HG03139 (cell line): ENCODE measurements around the gene ERMAP.
"Not testable (repeated sequence)": the region's sequence is repeated elsewhere in the genome, so short reads cannot be mapped to it uniquely, and the experiment has no call there.

Source experiments
- ATAC-seq: cut with Tn5 transposase; IDR thresholded peaks from one replicate; pipeline ENCODE4 v1.9.1; 2021; ENCODE audit not compliant: unreplicated experiment

Gene ERMAP

DNA sequence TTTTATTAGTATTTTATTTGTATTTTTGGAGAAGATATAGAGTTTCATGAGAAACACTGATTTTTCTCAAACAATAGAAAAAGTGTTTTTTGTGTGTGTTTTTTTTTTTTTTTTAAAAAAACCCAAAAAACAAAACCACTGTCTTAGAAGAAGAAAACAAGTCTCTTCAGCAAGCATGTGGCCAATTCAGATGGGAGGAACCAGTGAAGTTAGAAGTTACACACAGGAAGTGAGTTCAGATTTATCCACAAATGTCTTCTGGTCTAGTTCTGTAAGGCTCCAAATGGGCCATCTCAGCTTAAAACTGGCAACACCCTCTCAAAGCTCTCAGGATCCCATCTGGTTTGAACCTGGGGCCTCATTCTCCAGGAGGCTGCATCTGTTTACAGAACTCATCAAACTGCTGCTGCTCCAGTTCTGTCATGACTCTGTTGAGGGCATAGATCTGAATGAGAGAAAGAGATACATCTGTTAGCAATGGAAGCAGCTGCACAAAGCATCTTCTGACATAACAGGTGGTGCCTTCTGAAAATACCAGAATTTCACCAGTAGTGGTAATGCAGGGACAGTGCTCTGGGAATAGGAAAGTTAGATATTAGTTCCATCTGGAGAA is 9.8 kb upstream of the ERMAP start:
- no peak for ATAC-seq

DNA sequence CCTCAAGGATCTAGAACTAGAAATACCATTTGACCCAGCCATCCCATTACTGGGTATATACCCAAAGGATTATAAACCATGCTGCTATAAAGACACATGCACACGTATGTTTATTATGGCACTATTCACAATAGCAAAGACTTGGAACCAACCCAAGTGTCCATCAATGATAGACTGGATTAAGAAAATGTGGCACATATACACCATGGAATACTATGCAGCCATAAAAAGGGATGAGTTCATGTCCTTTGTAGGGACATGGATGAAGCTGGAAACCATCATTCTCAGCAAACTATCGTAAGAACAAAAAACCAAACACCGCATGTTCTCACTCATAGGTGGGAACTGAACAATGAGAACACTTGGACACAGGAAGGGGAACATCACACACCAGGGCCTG is 2.1 kb upstream of the ERMAP start:
- not testable (repeated sequence) for ATAC-seq

- ATAC-seq: no peak
Measured at GRCh38 chr1:42815941-42816584, 859 bp upstream of the ERMAP start.

DNA sequence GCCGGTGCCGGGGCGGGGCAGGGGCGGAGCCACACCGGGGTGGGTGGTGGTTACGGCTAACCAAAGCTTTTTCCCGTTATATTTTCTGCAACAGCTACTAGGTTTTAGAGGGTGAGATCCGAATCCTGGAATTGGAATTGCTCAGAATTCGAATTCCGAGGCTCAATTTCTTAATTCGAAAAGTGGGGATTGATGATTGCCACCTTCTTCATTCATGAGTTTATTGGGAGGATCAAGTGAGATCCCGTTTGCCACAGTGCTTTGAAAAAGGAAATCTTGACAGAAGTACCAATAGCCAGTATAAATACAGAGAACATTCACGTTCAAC is 482 bp downstream of the ERMAP start:
- ATAC-seq: peak; percentile 5

DNA sequence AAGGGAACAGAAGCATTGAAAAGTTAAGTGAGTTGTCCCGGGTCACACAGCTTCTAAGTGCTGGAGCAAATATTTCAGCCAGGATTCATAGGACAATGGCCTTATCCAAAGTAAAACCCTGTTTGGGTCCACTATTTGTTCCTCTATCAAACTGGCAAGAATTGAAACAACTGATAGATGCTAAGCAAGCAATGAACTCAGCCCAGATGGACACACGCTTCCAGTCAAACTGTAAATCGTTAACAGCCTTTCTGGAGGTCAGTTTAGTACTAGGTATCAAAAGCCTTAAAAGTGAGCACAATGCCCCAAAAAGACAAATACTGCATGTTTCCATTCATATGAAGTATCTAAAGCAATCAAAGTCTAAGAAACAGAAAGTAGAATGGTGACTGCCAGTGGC is 1.1 kb downstream of the ERMAP start:
- no peak for ATAC-seq

GRCh38 chr1:42820813-42821212 is 3.9 kb downstream of the ERMAP start:
- no peak for ATAC-seq

- ATAC-seq: no peak
Measured at GRCh38 chr1:42821690-42822089, 4.8 kb downstream of the ERMAP start.

GRCh38 chr1:42822800-42823392 is 6.0 kb downstream of the ERMAP start:
- ATAC-seq: no peak

- no peak for ATAC-seq
Measured at GRCh38 chr1:42824481-42825035, 7.6 kb downstream of the ERMAP start.

GRCh38 chr1:42825036-42825851 is 8.3 kb downstream of the ERMAP start:
- ATAC-seq: no peak

GRCh38 chr1:42830631-42831030 is 13.7 kb downstream of the ERMAP start:
- ATAC-seq: no peak

DNA sequence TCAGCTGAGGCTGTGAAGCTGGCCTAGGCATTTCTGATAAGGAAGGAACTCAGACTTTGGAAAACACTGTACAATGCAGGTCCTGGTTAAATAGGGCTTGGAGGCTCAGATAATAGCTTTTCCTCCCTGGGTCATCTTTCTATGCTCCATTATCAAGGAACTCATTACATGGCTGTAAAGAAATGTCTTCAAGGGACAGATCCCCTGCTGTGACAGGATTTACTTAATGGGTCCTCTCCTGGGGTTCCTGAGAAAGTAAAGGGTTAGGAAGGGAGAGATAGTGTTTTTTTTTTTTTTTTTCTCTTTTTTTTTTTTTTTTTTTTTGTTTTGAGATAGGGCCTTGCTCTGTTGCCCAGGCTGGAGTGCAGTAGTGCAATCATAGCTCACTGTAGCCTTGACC is 14.4 kb downstream of the ERMAP start:
- no peak for ATAC-seq

DNA sequence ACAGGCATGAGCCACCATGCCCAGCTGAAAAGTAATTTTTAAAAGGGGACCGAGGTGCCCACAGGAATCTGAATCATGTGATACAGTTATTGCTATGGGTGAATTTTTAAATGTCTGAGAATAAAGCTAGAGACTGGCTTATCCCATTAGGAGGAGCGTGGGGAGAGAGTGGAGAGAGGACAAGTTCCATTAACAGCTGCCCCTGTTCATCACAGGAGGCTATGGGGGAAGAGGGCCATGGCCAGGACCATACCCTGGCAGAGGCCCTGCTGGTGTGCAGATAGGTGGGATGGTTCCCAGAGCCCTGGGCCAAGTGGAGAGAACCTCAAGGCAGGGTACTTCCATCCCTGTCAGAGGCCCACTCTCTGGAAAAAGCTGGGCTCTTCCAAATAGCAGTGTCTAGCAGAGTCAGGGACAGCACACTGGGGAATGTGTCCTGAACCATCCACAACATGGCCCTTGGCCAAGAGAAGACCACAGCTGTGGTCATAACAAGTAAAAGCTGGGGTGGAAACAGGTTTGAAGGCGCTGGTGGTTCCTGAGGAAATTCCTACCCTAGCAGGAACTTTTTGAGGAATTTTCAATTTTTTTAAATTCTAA is 15.8 kb downstream of the ERMAP start:
- no peak for ATAC-seq

- no peak for ATAC-seq
Measured at GRCh38 chr1:42833981-42834380, 17.1 kb downstream of the ERMAP start.

GRCh38 chr1:42834803-42835202 is 17.9 kb downstream of the ERMAP start:
- no peak for ATAC-seq

DNA sequence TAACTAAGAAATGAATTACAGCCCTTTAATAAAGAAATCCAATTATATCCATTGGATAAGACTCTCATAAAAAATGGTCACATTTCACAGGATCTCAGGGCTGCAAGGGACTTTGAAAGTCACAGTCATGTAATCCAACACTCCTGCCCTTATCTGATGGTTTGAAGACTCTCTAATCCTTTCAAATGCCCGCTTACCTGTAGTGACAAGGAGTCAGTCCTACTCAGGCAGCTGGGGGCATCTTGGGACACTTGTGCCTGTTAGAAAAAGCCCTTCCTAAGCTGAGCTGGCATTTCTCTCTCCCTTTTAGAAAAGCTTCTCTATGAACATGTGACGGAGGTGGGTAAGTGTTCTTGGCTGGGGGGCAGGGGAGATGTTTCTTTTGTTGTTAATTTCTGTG is 18.5 kb downstream of the ERMAP start:
- no peak for ATAC-seq

- ATAC-seq: no peak
Measured at GRCh38 chr1:42837709-42838108, 20.8 kb downstream of the ERMAP start.

- no peak for ATAC-seq
Measured at GRCh38 chr1:42838482-42839190, 21.7 kb downstream of the ERMAP start.

- ATAC-seq: no peak
Measured at GRCh38 chr1:42841010-42841409, 24.1 kb downstream of the ERMAP start.

GRCh38 chr1:42841440-42842147 is 24.7 kb downstream of the ERMAP start:
- no peak for ATAC-seq
